ENCODE measurements around the gene DDX52.
A peak's percentile ranks its signal among the peaks of the same experiment; 100 is the strongest.
"Not testable (repeated sequence)": the region's sequence is repeated elsewhere in the genome, so short reads cannot be mapped to it uniquely, and the experiment has no call there.

DDX52 gene

GRCh38 chr17:37650419-37651003 lies 7.3 kb upstream of the DDX52 start:
- DNase-seq = no peak

GRCh38 chr17:37648555-37648954 lies 5.3 kb upstream of the DDX52 start:
- DNase-seq = no peak

GRCh38 chr17:37647856-37648255 lies 4.6 kb upstream of the DDX52 start:
- DNase-seq = no peak

GRCh38 chr17:37643869-37644268 lies 623 bp upstream of the DDX52 start:
- no peak for DNase-seq

GRCh38 chr17:37642681-37643080 lies 565 bp downstream of the DDX52 start:
- DNase-seq = peak in 1 of 6 experiments; percentile 37

GRCh38 chr17:37640015-37640414 lies 3.2 kb downstream of the DDX52 start:
- DNase-seq = no peak

- DNase-seq = no peak
Measured at GRCh38 chr17:37637956-37638355, 5.3 kb downstream of the DDX52 start.

- DNase-seq = not testable (repeated sequence)
Measured at GRCh38 chr17:37616430-37616829, 26.8 kb downstream of the DDX52 start.

- DNase-seq = no peak
Measured at GRCh38 chr17:37614823-37615222, 28.4 kb downstream of the DDX52 start.

- DNase-seq = no peak
Measured at GRCh38 chr17:37614391-37614790, 28.9 kb downstream of the DDX52 start.

GRCh38 chr17:37610971-37611370 lies 32.3 kb downstream of the DDX52 start:
- no peak for DNase-seq

GRCh38 chr17:37610041-37610420 lies 33.2 kb downstream of the DDX52 start:
- DNase-seq = not testable (repeated sequence)

GRCh38 chr17:37609170-37610040 lies 33.8 kb downstream of the DDX52 start, which contains the start of gene SYNRG:
Gene SYNRG (minus strand): TSS chr17:37609418. CDS start chr17:37609355, 63 bp downstream.
- DNase-seq = peak; percentile 90 to 94 (median 92)

GRCh38 chr17:37608351-37609169 lies 34.7 kb downstream of the DDX52 start:
- peak in 5 of 6 experiments; percentile 14 to 69 (median 45) for DNase-seq

GRCh38 chr17:37607637-37608331 lies 35.5 kb downstream of the DDX52 start:
- peak in 4 of 6 experiments; percentile 2 to 69 (median 58) for DNase-seq

GRCh38 chr17:37605813-37606505 lies 37.3 kb downstream of the DDX52 start:
- peak in 3 of 6 experiments; percentile 42 to 52 (median 46) for DNase-seq

- no peak for DNase-seq
Measured at GRCh38 chr17:37605081-37605480, 38.2 kb downstream of the DDX52 start.

GRCh38 chr17:37604556-37604955 lies 38.7 kb downstream of the DDX52 start:
- no peak for DNase-seq

- DNase-seq = no peak
Measured at GRCh38 chr17:37598145-37598544, 45.1 kb downstream of the DDX52 start.

- no peak for DNase-seq
Measured at GRCh38 chr17:37592291-37592690, 51.0 kb downstream of the DDX52 start.

GRCh38 chr17:37585066-37585465 lies 58.2 kb downstream of the DDX52 start:
- DNase-seq = no peak

- DNase-seq = no peak
Measured at GRCh38 chr17:37576281-37576680, 67.0 kb downstream of the DDX52 start.

Data from stimulated activated naive CD4-positive, alpha-beta T cell (primary cell).